ENCODE measurements around the gene FAM107B.
A peak's percentile ranks its signal among the peaks of the same experiment; 100 is the strongest.

FAM107B gene

GRCh38 chr10:14580671-14581332 lies 193.9 kb downstream of the FAM107B start:
- no peak for DNase-seq (ENCODE audit: low spot score)

- DNase-seq (ENCODE audit: low spot score), result no peak
Measured at GRCh38 chr10:14579405-14579804, 195.3 kb downstream of the FAM107B start.

GRCh38 chr10:14578060-14578952 lies 196.4 kb downstream of the FAM107B start:
- no peak for DNase-seq (ENCODE audit: low spot score)

GRCh38 chr10:14574885-14575284 lies 199.8 kb downstream of the FAM107B start:
- DNase-seq (ENCODE audit: low spot score), result no peak

GRCh38 chr10:14574291-14574690 lies 200.4 kb downstream of the FAM107B start:
- DNase-seq (ENCODE audit: low spot score), result no peak

GRCh38 chr10:14573666-14574261 lies 200.9 kb downstream of the FAM107B start:
- no peak for DNase-seq (ENCODE audit: low spot score)

- no peak for DNase-seq (ENCODE audit: low spot score)
Measured at GRCh38 chr10:14572811-14573210, 201.9 kb downstream of the FAM107B start.

- peak; percentile 70 for DNase-seq (ENCODE audit: low spot score)
Measured at GRCh38 chr10:14571866-14572507, 202.7 kb downstream of the FAM107B start.

GRCh38 chr10:14570800-14571199 lies 203.9 kb downstream of the FAM107B start:
- DNase-seq (ENCODE audit: low spot score), result no peak

- peak; percentile 78 for DNase-seq (ENCODE audit: low spot score)
Measured at GRCh38 chr10:14569274-14570060, 205.2 kb downstream of the FAM107B start.

- no peak for DNase-seq (ENCODE audit: low spot score)
Measured at GRCh38 chr10:14567421-14567820, 207.3 kb downstream of the FAM107B start.

- no peak for DNase-seq (ENCODE audit: low spot score)
Measured at GRCh38 chr10:14566498-14566897, 208.2 kb downstream of the FAM107B start.

GRCh38 chr10:14565199-14565598 lies 209.5 kb downstream of the FAM107B start:
- no peak for DNase-seq (ENCODE audit: low spot score)

GRCh38 chr10:14564268-14564744 lies 210.4 kb downstream of the FAM107B start:
- peak; percentile 89 for DNase-seq (ENCODE audit: low spot score)

GRCh38 chr10:14563359-14563940 lies 211.2 kb downstream of the FAM107B start:
- no peak for DNase-seq (ENCODE audit: low spot score)

- no peak for DNase-seq (ENCODE audit: low spot score)
Measured at GRCh38 chr10:14563076-14563336, 211.7 kb downstream of the FAM107B start.

- peak; percentile 39 for DNase-seq (ENCODE audit: low spot score)
Measured at GRCh38 chr10:14562218-14563075, 212.2 kb downstream of the FAM107B start.

GRCh38 chr10:14560791-14561765 lies 213.6 kb downstream of the FAM107B start:
- DNase-seq (ENCODE audit: low spot score), result peak; percentile 52

GRCh38 chr10:14560274-14560673 lies 214.4 kb downstream of the FAM107B start:
- DNase-seq (ENCODE audit: low spot score), result peak; percentile 74
